B cell (primary cell): ENCODE results near the gene FNDC3A.

Experiments
- CTCF ChIP-seq: fragments of 200-600 bp; IDR thresholded peaks from one replicate; pipeline ENCODE4 v1.8.0; 2022; ENCODE audit warnings: antibody characterized with exemption, mild to moderate bottlenecking
- EZH2 ChIP-seq: IDR thresholded peaks from 2 replicates; pipeline ENCODE4 v1.6.1; 2012; ENCODE audit warnings: borderline replicate concordance, low read depth, mild to moderate bottlenecking, moderate library complexity, low read length; ENCODE audit not compliant: insufficient read depth, poor library complexity, severe bottlenecking

GRCh38 chr13:48942131-48942530 lies 33.6 kb upstream of the FNDC3A start:
- TF ChIP-seq EZH2 (no peak), CTCF (no peak)
